ENCODE measurements around the gene INSRR.

INSRR gene

DNA sequence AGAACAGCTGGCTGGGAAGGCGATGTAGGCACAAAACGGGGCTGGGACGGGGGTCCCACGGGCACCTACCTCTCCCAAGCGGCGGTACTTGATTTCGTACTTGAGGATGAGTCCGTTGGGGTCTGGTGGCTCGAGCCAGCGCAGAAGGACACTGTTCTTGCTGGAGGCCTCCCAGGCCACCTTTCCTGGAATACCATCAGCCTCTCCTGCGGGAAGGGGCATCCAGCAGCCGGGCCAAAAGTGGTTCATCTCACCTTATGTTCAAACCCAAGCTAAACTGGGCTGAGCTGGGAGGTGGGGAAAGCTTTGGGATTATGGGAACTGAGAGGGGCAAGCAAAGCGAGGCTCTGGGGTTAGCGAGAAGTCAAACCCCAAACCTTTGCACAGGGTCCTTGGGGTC, 14.3 kb downstream of the INSRR start:
- Mint-ChIP-seq H3K4me3 (peak overlapping the region; percentile 6 to 47), H3K4me1 (peaks cover 18 to 25% of the 10 kb centered on the region in 2 donors), H3K9me3 (no peaks in the 10 kb centered on the region), H3K27ac (no peak overlapping the region), H3K36me3 (no peaks in the 10 kb centered on the region), H3K27me3 (peaks cover 93 to 96% of the 10 kb centered on the region in 2 donors)
- ATAC-seq (replicated peaks) = no peak
- no peak for DNase-seq

GRCh38 chr1:156844102-156844501, 14.8 kb downstream of the INSRR start:
- DNase-seq (no peak), ATAC-seq (replicated peaks) (no peak)
- no peaks in the 10 kb centered on the region for H3K36me3 Mint-ChIP-seq
- H3K27me3 Mint-ChIP-seq = peaks cover 92 to 94% of the 10 kb centered on the region in 2 donors
- no peak overlapping the region for H3K4me3 Mint-ChIP-seq
- no peaks in the 10 kb centered on the region for H3K9me3 Mint-ChIP-seq
- peaks cover 18 to 23% of the 10 kb centered on the region in 2 donors for H3K4me1 Mint-ChIP-seq
- no peak overlapping the region for H3K27ac Mint-ChIP-seq

DNA sequence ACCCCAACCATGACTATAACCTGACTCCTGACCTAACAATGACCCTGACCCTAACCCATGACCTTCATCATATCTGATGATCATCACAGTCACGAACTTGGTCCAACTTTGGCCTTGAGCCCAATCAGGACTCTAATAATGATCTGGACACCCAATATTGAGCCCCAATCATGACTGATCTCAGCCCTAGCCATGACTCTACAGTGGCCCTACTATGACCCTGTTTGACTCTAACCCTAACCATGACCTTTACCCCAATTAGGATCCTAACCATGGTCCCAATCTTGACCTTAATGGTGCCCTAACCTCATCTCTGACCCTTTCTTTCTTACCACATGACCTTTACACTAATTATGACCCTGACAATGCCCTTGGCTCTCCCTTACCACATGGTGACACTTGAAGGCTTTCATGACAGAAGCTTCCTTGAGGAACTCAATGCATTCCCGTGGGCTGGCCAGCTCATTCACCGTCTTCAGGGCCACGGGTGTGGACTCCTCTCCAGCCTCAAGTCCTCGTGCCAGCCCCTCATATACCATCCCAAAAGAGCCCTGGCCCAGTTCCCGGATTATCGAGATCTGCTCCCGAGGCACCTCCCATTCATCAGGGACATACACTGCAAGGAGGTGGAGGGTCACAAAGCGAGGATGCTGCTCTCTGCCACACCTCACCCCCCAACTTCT, 16.2 kb downstream of the INSRR start:
- ATAC-seq (replicated peaks) (no peak), DNase-seq (no peak)
- no peaks in the 10 kb centered on the region for H3K36me3 Mint-ChIP-seq
- H3K4me3 Mint-ChIP-seq = no peak overlapping the region
- H3K27me3 Mint-ChIP-seq = peaks cover 86 to 87% of the 10 kb centered on the region in 2 donors
- H3K27ac Mint-ChIP-seq = no peak overlapping the region
- peaks cover 12 to 17% of the 10 kb centered on the region in 2 donors for H3K4me1 Mint-ChIP-seq
- no peaks in the 10 kb centered on the region for H3K9me3 Mint-ChIP-seq

GRCh38 chr1:156841295-156841855, 17.5 kb downstream of the INSRR start:
- DNase-seq = no peak
- peaks cover 81 to 82% of the 10 kb centered on the region in 2 donors for H3K27me3 Mint-ChIP-seq
- H3K4me3 Mint-ChIP-seq = no peak overlapping the region
- ATAC-seq (replicated peaks) = no peak
- peaks cover 13 to 17% of the 10 kb centered on the region in 2 donors for H3K4me1 Mint-ChIP-seq
- no peaks in the 10 kb centered on the region for H3K9me3 Mint-ChIP-seq
- no peaks in the 10 kb centered on the region for H3K36me3 Mint-ChIP-seq
- H3K27ac Mint-ChIP-seq = no peak overlapping the region

DNA sequence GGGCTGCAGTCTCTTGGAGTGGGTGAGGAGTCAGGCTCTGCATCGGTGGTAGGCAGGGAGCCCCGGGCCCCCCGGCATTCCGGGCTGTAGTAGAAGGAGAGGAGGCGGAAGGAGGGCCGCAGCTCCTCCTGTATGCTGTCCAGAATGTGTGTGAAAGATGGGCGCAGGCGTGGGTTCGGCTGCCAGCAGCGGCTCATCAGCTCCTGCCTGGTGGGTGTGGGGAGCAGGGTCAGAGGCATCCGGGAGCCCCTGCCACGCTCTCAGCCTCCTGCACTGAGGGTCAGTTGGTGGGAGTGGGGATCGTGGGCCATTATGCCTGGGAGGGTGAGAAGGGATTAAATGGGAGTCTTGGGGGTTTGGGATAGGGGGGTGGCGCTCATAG, 18.0 kb downstream of the INSRR start:
- H3K27me3 Mint-ChIP-seq = peaks cover 81 to 82% of the 10 kb centered on the region in 2 donors
- H3K4me3 Mint-ChIP-seq = no peak overlapping the region
- H3K9me3 Mint-ChIP-seq = no peaks in the 10 kb centered on the region
- H3K27ac Mint-ChIP-seq = no peak overlapping the region
- ATAC-seq (replicated peaks) (no peak), DNase-seq (no peak)
- no peaks in the 10 kb centered on the region for H3K36me3 Mint-ChIP-seq
- peaks cover 18% of the 10 kb centered on the region in 2 donors for H3K4me1 Mint-ChIP-seq

- H3K27me3 Mint-ChIP-seq = peaks cover 80 to 81% of the 10 kb centered on the region in 2 donors
- DNase-seq (no peak), ATAC-seq (replicated peaks) (no peak)
- no peaks in the 10 kb centered on the region for H3K9me3 Mint-ChIP-seq
- H3K4me1 Mint-ChIP-seq = peaks cover 14 to 18% of the 10 kb centered on the region in 2 donors
- H3K36me3 Mint-ChIP-seq = no peaks in the 10 kb centered on the region
- no peak overlapping the region for H3K27ac Mint-ChIP-seq
- H3K4me3 Mint-ChIP-seq = no peak overlapping the region
Measured at GRCh38 chr1:156840186-156840897, 18.6 kb downstream of the INSRR start.

GRCh38 chr1:156839426-156840109, 19.3 kb downstream of the INSRR start:
- Mint-ChIP-seq H3K4me1 (peaks cover 6 to 15% of the 10 kb centered on the region in 2 donors), H3K36me3 (no peaks in the 10 kb centered on the region), H3K27me3 (peaks cover 76 to 78% of the 10 kb centered on the region in 2 donors), H3K4me3 (no peak overlapping the region), H3K9me3 (no peaks in the 10 kb centered on the region), H3K27ac (no peak overlapping the region)
- ATAC-seq (replicated peaks) (no peak), DNase-seq (no peak)

GRCh38 chr1:156838972-156839371, 19.9 kb downstream of the INSRR start:
- no peak for DNase-seq
- Mint-ChIP-seq H3K27ac (no peak overlapping the region), H3K36me3 (no peaks in the 10 kb centered on the region), H3K4me1 (peaks cover 6 to 14% of the 10 kb centered on the region in 2 donors), H3K27me3 (peaks cover 76 to 78% of the 10 kb centered on the region in 2 donors), H3K9me3 (no peaks in the 10 kb centered on the region), H3K4me3 (no peak overlapping the region)
- ATAC-seq (replicated peaks) = peak; percentile 54 to 59

GRCh38 chr1:156836892-156837291, 22.0 kb downstream of the INSRR start:
- no peak for ATAC-seq (replicated peaks)
- Mint-ChIP-seq H3K27me3 (peaks cover 69 to 75% of the 10 kb centered on the region in 2 donors), H3K36me3 (no peaks in the 10 kb centered on the region), H3K4me3 (no peak overlapping the region), H3K9me3 (no peaks in the 10 kb centered on the region), H3K4me1 (peaks cover 6 to 12% of the 10 kb centered on the region in 2 donors), H3K27ac (no peak overlapping the region)
- DNase-seq = no peak

GRCh38 chr1:156836041-156836654, 22.8 kb downstream of the INSRR start:
- DNase-seq = no peak
- H3K4me1 Mint-ChIP-seq = peaks cover 6 to 12% of the 10 kb centered on the region in 2 donors
- H3K27ac Mint-ChIP-seq = no peak overlapping the region
- H3K4me3 Mint-ChIP-seq = no peak overlapping the region
- no peaks in the 10 kb centered on the region for H3K9me3 Mint-ChIP-seq
- H3K36me3 Mint-ChIP-seq = no peaks in the 10 kb centered on the region
- peaks cover 67 to 78% of the 10 kb centered on the region in 2 donors for H3K27me3 Mint-ChIP-seq
- peak in 1 of 2 donors; percentile 68 for ATAC-seq (replicated peaks)

DNA sequence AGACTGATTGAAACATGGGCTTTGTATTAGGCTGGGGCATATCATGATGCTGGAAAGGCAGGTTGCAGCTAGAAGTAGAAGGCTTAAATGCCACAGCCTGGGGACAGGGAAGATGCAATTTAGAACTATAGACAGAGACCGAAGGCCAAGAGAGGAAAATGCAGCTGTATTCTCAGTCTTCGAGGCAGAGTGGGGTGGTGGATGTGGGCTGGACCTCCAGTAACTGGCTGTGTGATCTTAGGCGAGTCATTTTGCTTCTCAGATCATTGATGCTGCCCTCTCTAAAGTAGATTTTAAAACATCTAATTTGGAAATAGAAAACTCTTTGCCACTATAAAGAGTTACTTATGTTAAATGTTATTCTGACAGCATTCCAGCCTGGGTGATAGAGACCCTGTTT, 24.6 kb downstream of the INSRR start:
- no peaks in the 10 kb centered on the region for H3K36me3 Mint-ChIP-seq
- no peak for ATAC-seq (replicated peaks)
- H3K4me1 Mint-ChIP-seq = peaks cover 6 to 9% of the 10 kb centered on the region in 2 donors
- DNase-seq = no peak
- no peak overlapping the region for H3K27ac Mint-ChIP-seq
- H3K27me3 Mint-ChIP-seq = peaks cover 54 to 75% of the 10 kb centered on the region in 2 donors
- H3K9me3 Mint-ChIP-seq = no peaks in the 10 kb centered on the region
- H3K4me3 Mint-ChIP-seq = no peak overlapping the region

DNA sequence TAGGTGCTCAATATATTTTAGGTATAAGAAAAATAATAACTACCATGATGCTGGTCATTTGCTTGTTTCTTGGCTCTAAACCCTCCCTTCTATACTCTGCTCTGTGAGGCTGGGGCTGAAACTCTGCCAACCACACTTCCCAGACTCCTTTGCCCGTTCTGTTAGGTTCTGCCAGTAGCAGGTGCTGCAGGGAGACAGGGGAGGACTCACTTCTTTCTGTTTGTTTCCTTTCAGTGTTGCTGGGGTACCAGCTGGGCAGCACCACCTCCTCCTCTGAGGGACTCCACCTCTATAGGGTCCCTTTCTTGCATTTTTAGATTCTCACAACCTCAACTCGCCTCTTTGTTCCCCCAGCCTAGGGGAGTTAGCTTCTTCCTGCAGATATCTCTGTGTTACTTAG, 25.3 kb downstream of the INSRR start:
- no peak for DNase-seq
- Mint-ChIP-seq H3K4me1 (peaks cover 4 to 6% of the 10 kb centered on the region in 2 donors), H3K27me3 (peaks cover 49 to 76% of the 10 kb centered on the region in 2 donors), H3K4me3 (no peak overlapping the region), H3K27ac (no peak overlapping the region), H3K9me3 (no peaks in the 10 kb centered on the region), H3K36me3 (no peaks in the 10 kb centered on the region)
- ATAC-seq (replicated peaks) = no peak

- DNase-seq = no peak
- no peak for ATAC-seq (replicated peaks)
- H3K9me3 Mint-ChIP-seq = no peaks in the 10 kb centered on the region
- H3K27me3 Mint-ChIP-seq = peaks cover 51 to 81% of the 10 kb centered on the region in 2 donors
- no peaks in the 10 kb centered on the region for H3K36me3 Mint-ChIP-seq
- no peak overlapping the region for H3K27ac Mint-ChIP-seq
- no peak overlapping the region for H3K4me3 Mint-ChIP-seq
- H3K4me1 Mint-ChIP-seq = peaks cover 4 to 6% of the 10 kb centered on the region in 2 donors
Measured at GRCh38 chr1:156832434-156832833, 26.5 kb downstream of the INSRR start.
